DMS53 (cell line): ENCODE results near the gene TEF.

Experiments used
- DNase-seq: peaks from one replicate; lab custom pipeline; 2025; lab: John Stamatoyannopoulos, UW

The TEF gene

GRCh38 chr22:41354979-41355378, 26.8 kb upstream of the TEF start:
- no peak for DNase-seq

- no peak for DNase-seq
Measured at GRCh38 chr22:41355895-41356294, 25.8 kb upstream of the TEF start.

GRCh38 chr22:41356430-41357028, 25.2 kb upstream of the TEF start:
- no peak for DNase-seq

- no peak for DNase-seq
Measured at GRCh38 chr22:41357191-41357590, 24.6 kb upstream of the TEF start.

GRCh38 chr22:41358927-41359326, 22.8 kb upstream of the TEF start:
- no peak for DNase-seq

- DNase-seq: no peak
Measured at GRCh38 chr22:41359376-41359775, 22.4 kb upstream of the TEF start.

- DNase-seq: no peak
Measured at GRCh38 chr22:41360126-41360525, 21.6 kb upstream of the TEF start.

GRCh38 chr22:41361716-41362310, 19.9 kb upstream of the TEF start:
- no peak for DNase-seq

GRCh38 chr22:41362615-41363014, 19.1 kb upstream of the TEF start:
- no peak for DNase-seq

GRCh38 chr22:41364233-41364632, 17.5 kb upstream of the TEF start:
- DNase-seq: no peak

- DNase-seq: peak; percentile 50
Measured at GRCh38 chr22:41364955-41365354, 16.8 kb upstream of the TEF start.

- DNase-seq: peak; percentile 25
Measured at GRCh38 chr22:41365425-41365824, 16.3 kb upstream of the TEF start.

GRCh38 chr22:41366323-41367029, 15.3 kb upstream of the TEF start:
- no peak for DNase-seq

GRCh38 chr22:41367039-41367679, 14.6 kb upstream of the TEF start:
- peak; percentile 96 for DNase-seq

GRCh38 chr22:41367680-41368542, 13.8 kb upstream of the TEF start:
- peak; percentile 27 for DNase-seq

- DNase-seq: peak; percentile 32
Measured at GRCh38 chr22:41368543-41369423, 13.0 kb upstream of the TEF start.

GRCh38 chr22:41369424-41369745, 12.4 kb upstream of the TEF start:
- peak; percentile 37 for DNase-seq

- peak; percentile 64 for DNase-seq
Measured at GRCh38 chr22:41369837-41370236, 11.9 kb upstream of the TEF start.

GRCh38 chr22:41377846-41378245, 3.9 kb upstream of the TEF start:
- no peak for DNase-seq

GRCh38 chr22:41380993-41381328, 781 bp upstream of the TEF start:
- DNase-seq: peak; percentile 84

- DNase-seq: peak; percentile 78
Measured at GRCh38 chr22:41382098-41382578, 396 bp downstream of the TEF start.
